Gastroesophageal sphincter (tissue), 4 donors: ENCODE measurements around the gene KLC1. TPM values are rescaled to one million over a fixed set of nuclear protein-coding genes. Genes with fewer than 3 reads are reported as not detected.
A peak's percentile ranks its signal among the peaks of the same experiment; 100 is the strongest.

Experiments
- ATAC-seq: fragments of 150-250 bp; one replicate; pipeline ENCODE4 v1.9.1; 2016; ENCODE audit warnings: mild to moderate bottlenecking, moderate library complexity
- H3K27ac ChIP-seq, 4 donors: fragments of 200-600 bp; sonication (generic) in 3 of 4; 1 replicate in 3 of 4; 2 replicates in 1 of 4; pipeline ENCODE4 v1.5.1; 2016 to 2019
- H3K27me3 ChIP-seq: fragments of 200-600 bp; sonication (generic); one replicate; pipeline ENCODE4 v1.5.1; 2019
- H3K36me3 ChIP-seq, 2 donors: fragments of 200-600 bp; sonication (generic); one replicate each; pipeline ENCODE4 v1.5.1; 2019; ENCODE audit warnings: control low read depth in 1 of 2
- H3K4me1 ChIP-seq, 3 donors: fragments of 200-600 bp; sonication (generic); 1 replicate in 2 of 3; 2 replicates in 1 of 3; pipeline ENCODE4 v1.5.1; 2016 to 2019; ENCODE audit warnings: control low read depth in 2 of 3
- H3K4me3 ChIP-seq, 2 donors: fragments of 200-600 bp; sonication (generic); one replicate each; pipeline ENCODE4 v1.5.1; 2019; ENCODE audit warnings: mild to moderate bottlenecking in 1 of 2, moderate library complexity in 1 of 2
- H3K9me3 ChIP-seq, 3 donors: fragments of 200-600 bp; sonication (generic); one replicate each; pipeline ENCODE4 v1.5.1; 2017 to 2019; ENCODE audit warnings: control low read depth in 2 of 3
- CTCF ChIP-seq, 4 experiments: fragments of 200-600 bp in 2 of 4; fragments of 450-650 bp in 2 of 4; sonication (generic) in 1 of 4; IDR thresholded peaks; one replicate each; pipeline ENCODE4 v1.5.1; 2017 to 2019; ENCODE audit warnings: antibody characterized with exemption in 4 of 4, mild to moderate bottlenecking in 2 of 4, moderate library complexity in 2 of 4
- EP300 ChIP-seq: sonication (generic); formaldehyde crosslinking; IDR thresholded peaks from one replicate; pipeline ENCODE4 v1.6.1; 2017; ENCODE audit warnings: antibody characterized with exemption, mild to moderate bottlenecking
- POLR2A ChIP-seq, 2 donors: fragments of 450-650 bp; IDR thresholded peaks; one replicate each; pipeline ENCODE4 v1.6.1; 2017; ENCODE audit warnings: antibody characterized with exemption in 2 of 2, mild to moderate bottlenecking in 2 of 2, moderate library complexity in 1 of 2
- POLR2AphosphoS5 ChIP-seq: sonication (generic); formaldehyde crosslinking; IDR thresholded peaks from one replicate; pipeline ENCODE4 v1.6.1; 2017; ENCODE audit warnings: antibody characterized with exemption
- WGBS, 2 donors: methylation state at CpG; one replicate each; pipeline ENCODE4 v1.1.5; 2018; ENCODE audit warnings: low coverage in 1 of 2; 5-methylcytosine and 5-hydroxymethylcytosine counted together
- total RNA-seq, 4 donors: library from RNA; depleted of rRNA; stranded (reverse); fragments of >200 nt; gene quantifications; one replicate each; pipeline ENCODE4 v1.1.0, GENCODE V29; 2016

The KLC1 gene
- total RNA-seq, 4 donors from 2014 or later, result 275 to 390 (median 339) TPM

- peaks cover 4 to 89% (median 45%) of the 10 kb centered on the region in 3 donors for H3K4me1 ChIP-seq
- no peak for ATAC-seq
- peak overlapping the region in 1 of 2 donors; percentile 99 for H3K4me3 ChIP-seq
- H3K27me3 ChIP-seq, result no peaks in the 10 kb centered on the region
- no peak for TF ChIP-seq EP300
- peak; percentile 75 for TF ChIP-seq POLR2AphosphoS5
- WGBS, 2 donors, result 25% methylated on average over 5 of the region's 16 CpGs; no CpG with 5 or more reads in 1 of the 2 donors
- no peaks in the 10 kb centered on the region for H3K9me3 ChIP-seq
- H3K27ac ChIP-seq, result peak overlapping the region in 3 of 4 donors; percentile 60 to 98 (median 85)
- no peaks in the 10 kb centered on the region for H3K36me3 ChIP-seq
Observed at GRCh38 chr14:103718572-103718971, 89.6 kb downstream of the KLC1 start.

- Histone ChIP-seq H3K36me3 (peaks cover 0 to under 1% of the 10 kb centered on the region in 2 donors), H3K9me3 (no peaks in the 10 kb centered on the region), H3K27me3 (no peaks in the 10 kb centered on the region), H3K4me3 (no peak overlapping the region), H3K27ac (peak overlapping the region in 3 of 4 donors; percentile 46 to 98 (median 85)), H3K4me1 (peaks cover 9 to 89% (median 57%) of the 10 kb centered on the region in 3 donors)
- no peak for TF ChIP-seq POLR2AphosphoS5
- TF ChIP-seq POLR2A (IDR thresholded peaks at IDR 0.05), result no peak
- no peak for TF ChIP-seq CTCF (IDR thresholded peaks at IDR 0.05)
- TF ChIP-seq EP300, result no peak
- 67 to 71% methylated on average over 3 to 5 of the region's 8 CpGs for WGBS, 2 donors
- no peak for ATAC-seq
Observed at GRCh38 chr14:103719751-103720150, 90.7 kb downstream of the KLC1 start.

- peak; percentile 51 for ATAC-seq
- H3K27ac ChIP-seq, result peak overlapping the region; percentile 75 to 98 (median 82)
- H3K9me3 ChIP-seq, result no peaks in the 10 kb centered on the region
- TF ChIP-seq EP300, result no peak
- no peak for TF ChIP-seq CTCF (IDR thresholded peaks at IDR 0.05)
- TF ChIP-seq POLR2AphosphoS5, result peak; percentile 90
- TF ChIP-seq POLR2A (IDR thresholded peaks at IDR 0.05), result no peak
- H3K36me3 ChIP-seq, result peaks cover 0 to 19% of the 10 kb centered on the region in 2 donors
- H3K4me1 ChIP-seq, result peaks cover 9 to 100% (median 65%) of the 10 kb centered on the region in 3 donors
- no peaks in the 10 kb centered on the region for H3K27me3 ChIP-seq
- 47 to 80% methylated on average over 4 to 15 of the region's 26 CpGs for WGBS, 2 donors
- H3K4me3 ChIP-seq, result no peak overlapping the region
Observed at GRCh38 chr14:103721334-103722120, 92.5 kb downstream of the KLC1 start.

- H3K4me3 ChIP-seq, result peak overlapping the region in 1 of 2 donors; percentile 18
- peaks cover 0 to 39% of the 10 kb centered on the region in 2 donors for H3K36me3 ChIP-seq
- TF ChIP-seq EP300 (no peak), POLR2A (IDR thresholded peaks at IDR 0.05) (no peak), CTCF (IDR thresholded peaks at IDR 0.05) (no peak), POLR2AphosphoS5 (no peak)
- WGBS, 2 donors, result no CpG with 5 or more reads among the region's 7 CpGs
- no peaks in the 10 kb centered on the region for H3K27me3 ChIP-seq
- H3K27ac ChIP-seq, result peak overlapping the region; percentile 75 to 98 (median 88)
- ATAC-seq, result peak; percentile 4
- peaks cover 9 to 100% (median 43%) of the 10 kb centered on the region in 3 donors for H3K4me1 ChIP-seq
- no peaks in the 10 kb centered on the region for H3K9me3 ChIP-seq
Observed at GRCh38 chr14:103723748-103724081, 94.7 kb downstream of the KLC1 start.

- peak overlapping the region in 1 of 2 donors; percentile 18 for H3K4me3 ChIP-seq
- no CpG with 5 or more reads among the region's 20 CpGs for WGBS, 2 donors
Observed at GRCh38 chr14:103724116-103724515, 95.1 kb downstream of the KLC1 start.

More at GRCh38 chr14:103724116-103724515, 95.1 kb downstream of the KLC1 start:
- Histone ChIP-seq H3K27me3 (no peaks in the 10 kb centered on the region), H3K27ac (peak overlapping the region; percentile 75 to 98 (median 88)), H3K9me3 (no peaks in the 10 kb centered on the region), H3K4me1 (peaks cover 9 to 100% (median 41%) of the 10 kb centered on the region in 3 donors), H3K36me3 (peaks cover 0 to 43% of the 10 kb centered on the region in 2 donors)
- peak; percentile 60 for ATAC-seq
- no peak for TF ChIP-seq EP300
- TF ChIP-seq POLR2AphosphoS5, result peak; percentile 55
- TF ChIP-seq CTCF (IDR thresholded peaks at IDR 0.05), result peak in 3 of 4 experiments; percentile 13 to 38 (median 23)
